HUES48 (cell line): Measurements from ENCODE around the gene GNG4.
"Not testable (repeated sequence)": the region's sequence is repeated elsewhere in the genome, so short reads cannot be mapped to it uniquely, and the experiment has no call there.

Source experiments
- H3K27ac ChIP-seq: one replicate; pipeline ENCODE4 v1.7.0; 2013; ENCODE audit warnings: low read depth, low read length, inconsistent platforms
- H3K27me3 ChIP-seq: 2 replicates; pipeline ENCODE4 v1.6.1; 2013; ENCODE audit warnings: mild to moderate bottlenecking, low read length; ENCODE audit not compliant: control insufficient read depth, insufficient read depth
- H3K36me3 ChIP-seq: 2 replicates; pipeline ENCODE4 v1.6.1; 2013; ENCODE audit warnings: low read length; ENCODE audit not compliant: control insufficient read depth, insufficient read depth
- H3K4me1 ChIP-seq: 2 replicates; pipeline ENCODE4 v1.6.1; 2013; ENCODE audit warnings: mild to moderate bottlenecking, low read length; ENCODE audit not compliant: control insufficient read depth, insufficient read depth
- H3K4me3 ChIP-seq: 2 replicates; pipeline ENCODE4 v1.5.1; 2013; ENCODE audit warnings: mild to moderate bottlenecking, low read depth, low read length
- H3K9ac ChIP-seq: 2 replicates; pipeline ENCODE4 v1.6.1; 2013; ENCODE audit warnings: mild to moderate bottlenecking, low read depth, low read length, moderate library complexity
- H3K9me3 ChIP-seq: 2 replicates; pipeline ENCODE4 v1.6.1; 2013; ENCODE audit warnings: low read length; ENCODE audit not compliant: control insufficient read depth, insufficient read depth

Gene GNG4

DNA sequence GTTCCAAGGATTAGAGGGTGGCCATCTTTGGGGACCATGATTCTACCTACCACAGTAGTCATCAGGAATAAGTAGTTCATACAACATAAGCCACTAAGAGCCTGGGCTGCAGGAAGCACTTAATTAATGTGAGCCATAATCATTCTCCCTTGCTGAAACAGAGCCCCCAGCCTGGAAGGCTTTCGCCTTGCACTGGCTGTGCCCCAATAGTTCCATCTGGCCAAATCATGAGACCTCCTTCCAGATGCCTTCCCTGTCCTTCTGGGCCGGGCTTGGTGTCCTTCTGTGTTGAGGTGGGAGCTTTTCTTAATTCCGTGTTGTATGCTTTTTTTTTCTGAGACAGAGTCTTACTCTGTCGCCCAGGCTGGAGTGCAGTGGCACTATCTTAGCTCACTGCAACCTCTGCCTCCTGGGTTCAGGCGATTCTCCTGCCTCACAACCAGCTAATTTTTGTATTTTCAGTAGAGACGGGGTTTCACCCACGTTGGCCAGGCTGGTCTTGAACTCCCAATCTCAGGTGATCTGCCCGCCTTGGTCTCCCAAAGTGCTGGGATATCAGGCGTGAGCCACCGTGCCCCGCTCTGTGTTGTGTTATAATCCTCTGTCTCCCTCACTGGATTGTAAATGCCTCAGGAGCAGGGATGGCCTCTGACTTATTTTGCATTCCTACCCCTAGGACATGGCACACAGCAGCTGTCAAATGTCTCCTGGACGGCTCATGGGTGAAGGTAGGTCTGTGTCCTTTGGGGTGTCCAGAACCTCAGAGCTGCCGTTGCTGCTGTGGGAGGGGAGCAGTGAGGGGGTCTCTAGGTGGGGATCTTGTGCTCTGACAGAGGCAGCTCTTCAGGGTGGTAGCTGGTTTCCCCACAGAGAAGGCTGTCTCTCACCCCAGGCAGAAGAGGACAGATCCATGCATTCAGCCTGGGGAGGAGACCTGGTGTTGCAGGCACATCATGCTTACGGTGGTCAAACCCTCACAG is 10.1 kb downstream of the GNG4 start:
- peaks cover 24% of the 10 kb centered on the region for H3K4me1 ChIP-seq

DNA sequence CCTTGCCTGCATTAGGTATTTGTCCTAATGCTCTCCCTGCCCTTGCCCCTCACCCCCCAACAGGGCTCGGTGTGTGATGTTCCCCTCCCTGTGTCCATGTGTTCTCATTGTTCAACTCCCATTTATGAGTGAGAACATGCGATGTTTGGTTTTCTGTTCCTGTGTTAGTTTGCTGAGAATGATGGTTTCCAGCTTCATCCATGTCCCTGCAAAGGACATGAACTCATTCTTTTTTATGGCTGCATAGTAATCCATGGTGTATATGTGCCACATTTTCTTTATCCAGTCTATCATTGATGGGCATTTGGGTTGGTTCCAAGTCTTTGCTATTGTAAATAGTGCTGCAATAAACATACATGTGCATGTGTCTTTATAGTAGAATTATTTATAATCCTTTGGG is 11.0 kb downstream of the GNG4 start:
- peaks cover 19% of the 10 kb centered on the region for H3K4me1 ChIP-seq
- H3K27me3 ChIP-seq, H3K9me3 ChIP-seq, H3K36me3 ChIP-seq, H3K4me3 ChIP-seq, H3K9ac ChIP-seq, H3K27ac ChIP-seq: not testable (repeated sequence)

More for the DNA sequence above, 10.1 kb downstream of the GNG4 start:
- H3K36me3 ChIP-seq = no peaks in the 10 kb centered on the region
- H3K27ac ChIP-seq = no peak overlapping the region
- H3K9ac ChIP-seq = no peak overlapping the region
- no peaks in the 10 kb centered on the region for H3K9me3 ChIP-seq
- no peaks in the 10 kb centered on the region for H3K27me3 ChIP-seq
- H3K4me3 ChIP-seq = no peak overlapping the region

DNA sequence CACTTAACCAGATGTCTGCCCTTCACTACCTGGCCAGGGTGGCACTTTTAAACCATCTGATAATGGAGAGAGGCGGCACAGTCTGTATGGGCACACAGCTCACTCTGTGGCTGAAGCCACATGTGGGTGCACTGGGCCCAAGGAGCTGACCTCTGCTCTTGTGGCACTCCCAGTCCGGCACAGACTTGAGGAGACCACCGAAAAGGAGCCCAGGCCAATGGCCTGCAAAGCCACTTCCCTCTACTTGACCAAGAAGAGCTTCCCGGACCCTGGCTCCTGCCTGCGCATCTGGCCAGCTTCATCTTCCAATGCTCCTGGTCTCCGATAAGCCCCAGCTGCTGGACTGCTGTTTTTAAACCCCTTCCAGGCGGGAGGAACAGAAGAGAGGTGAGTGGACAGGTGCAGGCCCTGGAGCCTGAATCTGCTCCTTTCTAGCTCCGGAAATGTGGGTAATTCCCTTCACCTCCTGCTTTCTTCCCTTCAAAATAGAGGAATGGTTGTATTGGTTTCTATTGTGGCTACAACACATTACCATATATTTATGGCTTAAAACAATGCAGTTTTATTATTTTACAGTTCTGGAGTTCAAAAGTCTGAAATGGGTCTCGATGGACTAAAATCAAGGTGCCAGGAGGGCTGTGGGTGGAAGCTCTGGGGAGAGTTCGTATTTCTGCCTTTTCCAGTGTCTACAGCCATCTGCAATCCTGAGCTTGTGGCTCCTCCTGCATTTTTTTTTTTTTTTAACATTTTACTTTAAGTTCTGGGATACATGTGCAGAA is 11.6 kb downstream of the GNG4 start:
- H3K4me1 ChIP-seq = peaks cover 16% of the 10 kb centered on the region
- no peak overlapping the region for H3K4me3 ChIP-seq
- no peak overlapping the region for H3K27ac ChIP-seq
- no peaks in the 10 kb centered on the region for H3K36me3 ChIP-seq
- H3K27me3 ChIP-seq = no peaks in the 10 kb centered on the region
- H3K9me3 ChIP-seq = no peaks in the 10 kb centered on the region
- H3K9ac ChIP-seq = no peak overlapping the region

DNA sequence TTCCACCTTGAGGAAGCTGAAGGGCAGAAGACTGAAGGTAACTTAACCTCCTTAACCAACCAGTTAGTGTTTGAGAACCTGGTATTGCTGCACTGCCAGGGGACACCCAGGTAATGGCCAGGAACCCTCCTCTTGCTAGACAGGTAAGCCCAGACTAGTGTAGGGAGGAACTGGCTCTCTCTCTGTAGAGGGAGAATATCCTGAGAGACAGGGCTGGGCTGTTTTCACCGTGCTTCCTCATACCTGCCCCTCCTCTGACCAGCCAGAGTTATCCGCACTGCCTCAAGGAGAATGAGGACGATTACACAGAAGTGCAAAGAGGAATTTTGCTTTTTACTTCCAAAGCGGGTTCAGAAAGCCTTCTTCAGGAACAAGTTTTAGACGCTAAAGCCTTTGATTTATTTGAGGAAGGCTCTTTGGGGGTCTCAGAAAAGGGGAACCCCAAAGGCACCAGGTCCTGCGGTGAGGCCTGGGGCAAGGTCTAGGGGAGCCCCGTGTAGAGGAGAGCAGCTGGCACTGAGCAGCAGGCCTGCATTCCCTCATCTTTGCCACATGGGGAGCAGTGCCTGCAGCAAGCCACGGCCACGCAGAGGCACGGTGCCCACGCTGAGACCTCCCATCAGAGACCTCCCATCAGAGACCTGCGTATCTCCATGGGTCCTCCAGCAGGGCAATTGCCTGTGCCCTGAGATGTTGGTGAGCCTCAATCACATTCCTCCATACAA is 13.5 kb downstream of the GNG4 start:
- H3K9me3 ChIP-seq = no peaks in the 10 kb centered on the region
- no peak overlapping the region for H3K4me3 ChIP-seq
- H3K27me3 ChIP-seq = no peaks in the 10 kb centered on the region
- no peak overlapping the region for H3K9ac ChIP-seq
- peaks cover 9% of the 10 kb centered on the region for H3K4me1 ChIP-seq
- H3K27ac ChIP-seq = no peak overlapping the region
- no peaks in the 10 kb centered on the region for H3K36me3 ChIP-seq

DNA sequence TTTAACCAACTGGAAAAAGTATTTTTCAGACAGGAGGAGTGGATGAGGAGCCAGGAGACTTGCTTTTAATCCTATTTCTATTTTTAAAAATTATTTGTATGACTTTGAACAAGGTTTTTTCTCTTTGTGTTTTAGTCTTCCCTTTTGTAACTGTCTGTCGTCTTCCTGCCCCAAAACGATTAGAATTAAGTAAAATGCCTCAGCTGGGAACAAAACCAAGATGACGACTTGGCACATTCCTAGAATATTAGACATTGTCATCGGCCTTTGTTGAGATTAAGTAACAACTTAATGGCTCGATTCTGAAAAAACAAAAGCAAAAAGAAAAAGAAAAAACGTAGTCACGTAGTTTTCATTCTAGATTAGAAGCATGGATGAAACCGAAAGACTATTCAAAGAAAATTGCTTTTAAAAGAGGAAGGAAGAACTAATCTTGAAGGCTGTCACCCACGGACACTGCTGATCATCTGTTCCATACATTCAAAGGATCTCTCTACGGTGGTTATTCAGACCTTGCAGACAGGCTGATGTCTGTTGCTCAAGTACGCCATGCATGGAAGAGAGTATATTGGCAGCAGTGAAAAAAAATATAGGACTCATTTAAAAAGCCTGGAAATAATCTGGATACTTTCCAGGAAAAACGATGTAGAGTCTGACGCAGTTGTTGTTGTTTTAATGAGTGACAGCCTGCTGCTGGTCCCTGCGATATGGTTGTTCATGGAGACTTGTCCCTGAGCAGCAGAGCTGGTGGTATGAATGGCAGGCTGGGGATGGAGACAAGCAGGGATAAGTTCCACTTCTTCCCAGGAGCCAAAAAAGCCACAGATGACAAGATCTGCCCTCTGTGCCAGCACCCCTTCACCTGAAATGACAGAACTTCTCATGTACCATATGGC is 16.8 kb downstream of the GNG4 start:
- H3K9ac ChIP-seq = no peak overlapping the region
- H3K27me3 ChIP-seq = no peaks in the 10 kb centered on the region
- no peaks in the 10 kb centered on the region for H3K36me3 ChIP-seq
- no peaks in the 10 kb centered on the region for H3K9me3 ChIP-seq
- no peak overlapping the region for H3K4me3 ChIP-seq
- peaks cover 19% of the 10 kb centered on the region for H3K4me1 ChIP-seq
- H3K27ac ChIP-seq = no peak overlapping the region

DNA sequence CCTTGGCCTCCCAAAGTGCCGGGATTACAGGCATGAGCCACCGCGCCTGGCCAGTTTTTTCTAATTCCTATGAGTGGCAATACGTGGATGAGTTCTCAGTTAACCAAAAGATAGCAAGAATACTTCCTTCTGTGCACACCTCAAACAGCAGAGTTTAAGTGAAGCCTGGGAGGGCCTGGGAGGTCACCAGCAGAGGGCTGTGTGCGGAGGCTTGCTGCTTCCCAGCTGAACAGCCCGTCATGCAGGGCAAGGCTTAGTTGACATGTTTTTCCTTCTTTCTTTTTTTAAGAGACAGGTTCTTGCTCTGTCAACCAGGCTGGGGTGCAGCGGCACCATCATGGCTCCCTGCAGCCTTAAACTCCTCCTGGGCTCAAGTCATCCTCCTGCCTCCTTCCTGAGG is 17.8 kb downstream of the GNG4 start:
- Histone ChIP-seq H3K36me3 (no peaks in the 10 kb centered on the region), H3K9ac (no peak overlapping the region), H3K4me1 (peaks cover 19% of the 10 kb centered on the region), H3K9me3 (no peaks in the 10 kb centered on the region), H3K4me3 (no peak overlapping the region), H3K27me3 (no peaks in the 10 kb centered on the region), H3K27ac (peak overlapping the region; percentile 12)

DNA sequence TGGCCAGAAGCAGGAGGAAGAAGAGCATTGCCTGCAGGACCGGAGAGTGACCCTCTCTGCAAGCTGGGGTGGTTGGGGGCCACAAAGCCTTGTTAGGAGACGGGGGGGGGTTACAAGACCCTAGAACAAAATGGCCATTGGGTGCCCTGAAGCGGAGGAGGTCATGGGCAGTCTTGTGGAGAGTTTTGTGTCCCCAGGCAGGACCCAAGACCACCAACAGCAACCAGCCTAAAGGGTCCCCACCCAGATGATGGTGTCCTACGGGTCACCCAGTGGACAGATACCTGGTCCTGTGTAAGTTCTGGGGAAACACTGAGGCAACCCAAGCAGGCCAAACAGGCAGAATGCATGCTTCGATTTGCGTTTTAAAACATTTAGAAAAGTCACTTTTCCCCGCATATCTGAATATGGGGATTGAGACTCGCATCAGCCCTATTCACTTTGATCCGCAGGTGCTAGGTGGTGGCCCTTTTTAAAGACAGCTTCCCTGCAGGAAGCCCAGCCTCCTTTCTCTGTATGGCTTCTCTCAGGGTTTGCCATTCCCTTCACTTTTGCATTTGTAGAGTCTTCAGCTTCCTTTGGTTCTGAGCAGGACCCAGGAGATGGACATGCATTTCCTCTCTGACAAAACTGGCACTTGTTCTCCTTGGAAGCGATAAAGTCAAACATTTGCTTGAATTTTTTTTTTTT is 21.1 kb downstream of the GNG4 start:
- H3K9me3 ChIP-seq = no peaks in the 10 kb centered on the region
- H3K4me3 ChIP-seq = no peak overlapping the region
- peaks cover 22% of the 10 kb centered on the region for H3K4me1 ChIP-seq
- no peak overlapping the region for H3K27ac ChIP-seq
- no peaks in the 10 kb centered on the region for H3K36me3 ChIP-seq
- H3K27me3 ChIP-seq = no peaks in the 10 kb centered on the region
- no peak overlapping the region for H3K9ac ChIP-seq

DNA sequence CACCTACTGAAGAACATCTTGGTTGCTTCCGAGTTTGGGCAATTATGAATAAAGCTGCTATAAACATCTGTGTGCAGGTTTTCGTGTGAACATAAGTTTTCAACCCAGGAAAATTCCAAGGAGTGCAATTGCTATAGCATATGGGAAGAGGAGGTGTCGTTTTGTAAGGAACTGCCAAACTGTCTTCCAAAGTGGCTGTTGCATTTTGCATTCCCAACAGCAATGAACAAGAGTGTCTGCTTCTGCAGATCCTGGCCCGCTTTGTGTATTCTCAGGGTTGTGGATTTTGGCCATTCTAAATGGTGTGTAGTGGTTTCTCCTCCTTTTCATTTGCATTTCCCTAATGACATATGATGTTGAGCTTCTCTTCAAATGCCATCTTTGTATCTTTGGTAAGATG is 23.8 kb downstream of the GNG4 start:
- Histone ChIP-seq H3K27me3 (no peaks in the 10 kb centered on the region), H3K36me3 (no peaks in the 10 kb centered on the region), H3K27ac (no peak overlapping the region), H3K4me3 (no peak overlapping the region), H3K4me1 (peaks cover 18% of the 10 kb centered on the region), H3K9ac (no peak overlapping the region), H3K9me3 (no peaks in the 10 kb centered on the region)

DNA sequence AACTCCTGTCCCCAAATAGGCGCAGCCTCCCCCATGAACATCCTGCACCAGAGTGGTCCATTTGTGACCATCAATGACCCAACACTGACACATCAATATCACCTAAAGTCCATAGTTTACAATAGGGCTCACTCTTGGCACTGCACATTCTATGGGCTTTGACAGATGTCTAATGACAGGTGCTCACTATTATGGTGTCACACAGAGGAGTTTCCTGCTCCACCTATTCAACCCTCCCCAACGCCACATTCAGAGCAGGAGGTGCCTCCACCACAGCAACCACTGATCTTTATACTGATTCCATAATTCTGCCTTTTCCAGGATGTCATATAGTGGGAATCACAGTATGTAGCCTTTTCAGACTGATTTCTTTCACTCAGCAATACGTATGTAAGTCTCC is 24.2 kb downstream of the GNG4 start:
- no peaks in the 10 kb centered on the region for H3K27me3 ChIP-seq
- H3K9ac ChIP-seq = no peak overlapping the region
- no peak overlapping the region for H3K27ac ChIP-seq
- H3K9me3 ChIP-seq = no peaks in the 10 kb centered on the region
- H3K36me3 ChIP-seq = no peaks in the 10 kb centered on the region
- H3K4me3 ChIP-seq = no peak overlapping the region
- H3K4me1 ChIP-seq = peaks cover 18% of the 10 kb centered on the region
